Measurements from ENCODE around the gene RAB3GAP2.
"Not testable (repeated sequence)": the region's sequence is repeated elsewhere in the genome, so short reads cannot be mapped to it uniquely, and the experiment has no call there.

RAB3GAP2 gene

DNA sequence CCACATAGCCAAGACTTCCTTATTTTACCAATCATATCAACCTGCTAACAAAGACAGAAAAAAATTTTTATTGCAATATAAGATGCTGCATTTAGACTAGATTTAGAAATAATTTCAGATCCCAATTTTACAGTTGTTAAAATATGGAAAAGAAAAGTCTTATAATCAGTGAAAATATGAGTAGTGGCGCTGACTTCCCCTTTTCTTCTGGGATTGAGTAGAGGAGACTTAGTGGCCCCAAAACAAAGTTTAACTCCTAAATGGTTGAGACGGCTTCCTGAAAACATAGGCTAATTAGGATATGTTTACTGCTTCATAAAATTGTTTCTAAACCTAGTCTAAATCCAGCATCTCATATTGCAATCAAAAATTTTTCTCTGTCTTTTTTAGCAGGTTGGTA, 68.4 kb downstream of the RAB3GAP2 start:
- no peak for DNase-seq (ENCODE audit: low read depth in 2 of 2)

DNA sequence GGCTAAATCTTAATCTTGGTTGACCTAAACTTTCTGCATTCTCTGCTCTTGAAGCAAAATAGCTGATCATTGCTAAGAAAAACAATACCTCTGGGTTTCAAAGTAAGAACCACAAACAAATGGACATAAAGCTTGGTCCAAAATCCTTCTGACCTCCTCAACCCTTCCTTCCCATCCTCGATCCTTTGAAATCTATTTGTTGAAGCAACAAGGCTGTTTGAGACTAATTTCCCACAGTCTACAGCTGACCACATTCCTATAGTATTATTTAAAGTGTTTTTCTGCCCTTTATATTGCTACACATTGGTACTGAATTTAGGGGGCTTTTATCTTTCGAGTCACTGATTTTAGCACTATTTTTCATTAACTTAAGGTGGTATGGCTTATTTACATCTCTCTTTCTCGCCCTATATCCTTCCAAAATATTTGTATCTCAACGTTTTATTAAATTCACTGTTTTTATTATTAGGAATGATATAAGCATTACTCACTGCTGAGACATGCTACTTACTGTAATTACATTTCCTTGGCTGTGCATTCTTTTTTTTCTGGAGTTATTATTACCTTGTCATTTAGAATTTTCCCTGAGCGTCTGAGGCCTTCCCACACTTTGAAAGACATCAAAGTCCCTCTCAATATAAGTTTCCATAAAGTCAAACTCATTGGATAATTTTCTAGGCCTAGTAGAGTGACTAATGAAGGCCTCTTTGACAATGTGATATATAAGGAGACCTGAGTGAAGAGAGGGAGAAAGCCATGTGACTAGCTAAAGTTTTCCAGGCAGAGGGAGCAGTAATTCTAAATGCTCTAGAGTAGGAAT, 73.9 kb downstream of the RAB3GAP2 start:
- DNase-seq (ENCODE audit: low read depth in 2 of 2): no peak

DNA sequence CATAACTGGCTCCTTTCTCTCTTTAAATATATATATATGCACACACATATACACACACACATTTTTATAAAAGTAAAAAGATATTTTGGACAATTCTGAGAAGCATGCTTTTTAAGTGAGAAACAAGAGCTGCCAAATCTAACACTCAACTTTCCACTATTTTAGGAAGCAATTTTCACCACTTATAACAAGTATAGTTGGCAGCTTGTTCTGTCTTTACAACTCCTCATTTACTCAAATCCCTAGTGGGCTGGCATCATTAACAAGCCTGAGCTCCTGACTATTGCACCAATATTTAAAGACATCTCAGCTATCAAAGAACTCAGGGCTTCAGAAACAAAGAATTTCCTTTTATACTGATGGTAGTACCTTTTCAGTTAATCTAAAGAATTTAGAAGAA, 76.6 kb downstream of the RAB3GAP2 start:
- DNase-seq (ENCODE audit: low read depth in 2 of 2): no peak

DNA sequence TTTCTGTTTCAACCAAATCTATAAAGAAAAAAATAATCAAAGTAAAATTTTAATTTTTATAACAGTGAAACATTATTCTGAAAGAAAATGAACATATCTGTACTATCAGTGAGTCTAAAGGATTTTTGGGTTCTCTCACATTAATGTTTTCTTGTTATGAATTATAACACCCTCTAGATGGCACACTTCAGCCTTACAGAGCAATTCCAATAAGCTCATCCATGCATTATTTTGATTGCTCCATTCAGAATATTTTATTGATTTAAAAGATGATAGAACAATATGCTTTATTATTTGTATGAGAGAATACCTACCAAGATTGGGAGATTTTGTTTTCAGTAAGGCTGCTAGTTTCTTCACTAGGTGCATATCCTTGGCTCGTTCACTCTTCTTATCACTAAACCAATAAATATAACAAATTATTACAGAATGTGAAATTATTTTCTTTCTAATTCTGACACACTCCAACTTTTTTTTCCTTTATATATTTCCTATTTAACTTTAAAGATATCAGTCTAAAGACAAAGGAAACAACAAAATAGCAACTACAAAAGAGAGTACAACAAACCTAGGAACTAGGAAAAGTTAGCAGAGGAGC, 82.4 kb downstream of the RAB3GAP2 start:
- DNase-seq (ENCODE audit: low read depth in 2 of 2): no peak

DNA sequence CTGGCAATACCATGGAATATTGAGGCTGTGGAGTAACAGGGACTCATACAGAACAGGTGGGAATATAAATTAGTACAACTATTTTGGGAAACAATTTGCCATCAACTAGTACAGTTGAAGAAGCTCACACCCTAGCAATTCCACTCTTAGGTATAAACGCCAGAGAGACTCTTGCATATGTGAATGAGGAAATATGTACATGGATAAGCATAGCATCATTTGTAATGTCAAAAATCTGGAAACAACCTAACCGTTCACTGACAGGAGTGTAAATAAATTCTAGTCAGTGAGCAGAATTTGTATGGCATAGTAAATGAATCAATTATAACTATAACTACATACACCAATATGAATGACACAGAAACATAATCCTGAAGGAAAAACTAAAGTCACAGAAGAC, 83.7 kb downstream of the RAB3GAP2 start:
- DNase-seq (ENCODE audit: low read depth in 2 of 2): no peak

DNA sequence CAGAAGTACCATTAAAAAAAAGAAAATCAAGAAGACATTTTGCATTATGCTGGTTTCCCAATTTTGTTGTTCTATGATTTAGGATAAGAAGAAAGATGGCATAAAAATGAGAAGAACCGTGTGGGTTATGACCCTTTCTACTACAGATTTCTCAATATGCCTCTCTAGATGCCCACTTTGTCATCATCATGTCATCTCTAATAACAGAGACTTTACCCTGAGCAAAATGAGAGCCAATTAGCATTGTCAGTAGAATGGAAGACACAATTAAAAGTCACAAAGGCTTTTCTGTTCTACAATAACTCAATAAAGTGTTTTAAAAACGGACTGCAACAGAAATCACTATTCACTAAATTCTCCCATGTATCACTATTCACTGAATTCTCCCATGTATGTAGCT, 85.5 kb downstream of the RAB3GAP2 start:
- no peak for DNase-seq (ENCODE audit: low read depth in 2 of 2)

DNA sequence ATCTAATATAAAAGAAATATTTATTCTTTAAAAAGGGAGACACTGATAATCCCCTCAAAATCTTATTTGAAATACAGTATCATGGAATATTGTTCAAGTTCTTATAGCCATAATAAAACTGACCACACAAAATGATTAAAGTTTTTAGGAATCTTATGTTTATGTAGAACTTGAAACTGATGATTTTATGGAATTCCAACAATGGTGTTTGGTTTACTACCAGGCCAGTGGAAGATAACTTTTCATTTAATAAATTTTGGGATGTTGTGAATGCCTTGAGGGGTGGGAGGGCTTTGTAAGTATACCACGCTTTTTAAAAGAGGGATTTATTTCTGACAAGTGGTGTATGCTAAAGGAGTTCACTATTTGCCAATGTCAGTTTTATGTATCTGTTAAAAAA, 87.7 kb downstream of the RAB3GAP2 start:
- DNase-seq (ENCODE audit: low read depth in 2 of 2): no peak

DNA sequence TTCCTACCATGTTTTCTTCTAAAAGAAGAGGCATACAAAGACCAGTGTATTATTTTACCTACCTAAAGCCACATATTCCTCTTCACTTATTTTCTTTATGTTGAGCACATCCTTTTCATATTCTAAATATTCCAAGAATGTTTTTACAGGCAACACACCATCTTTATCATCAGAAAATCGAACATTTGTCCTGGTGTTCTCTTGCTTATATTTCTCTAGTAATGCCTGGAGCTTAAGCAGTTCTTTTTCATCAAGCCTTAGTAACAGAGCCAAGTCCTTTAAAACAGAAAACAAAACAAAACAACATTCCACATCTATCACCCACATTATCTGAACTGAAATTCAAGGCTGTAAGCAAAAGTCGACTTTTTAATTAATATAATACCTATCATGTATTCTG, 89.6 kb downstream of the RAB3GAP2 start:
- DNase-seq (ENCODE audit: low read depth in 2 of 2): no peak

DNA sequence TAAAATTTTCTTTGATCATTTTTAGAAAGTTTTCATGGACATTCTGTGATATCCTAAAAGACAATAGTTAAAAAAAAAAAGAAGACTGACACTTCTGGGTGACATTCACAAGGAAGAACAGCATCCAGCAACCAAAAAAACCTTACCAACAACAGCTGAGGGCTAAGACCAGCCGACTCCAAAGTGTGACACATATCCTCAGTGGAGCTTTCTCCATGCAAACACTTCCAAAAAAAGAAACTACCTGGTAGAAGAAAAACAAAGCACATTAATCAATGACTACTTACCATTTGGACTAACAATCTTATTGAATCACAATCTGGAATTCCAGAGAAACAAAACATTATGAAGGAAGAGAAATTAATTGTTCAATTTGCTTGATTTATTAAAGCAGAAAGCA, 90.1 kb downstream of the RAB3GAP2 start:
- no peak for DNase-seq (ENCODE audit: low read depth in 2 of 2)

DNA sequence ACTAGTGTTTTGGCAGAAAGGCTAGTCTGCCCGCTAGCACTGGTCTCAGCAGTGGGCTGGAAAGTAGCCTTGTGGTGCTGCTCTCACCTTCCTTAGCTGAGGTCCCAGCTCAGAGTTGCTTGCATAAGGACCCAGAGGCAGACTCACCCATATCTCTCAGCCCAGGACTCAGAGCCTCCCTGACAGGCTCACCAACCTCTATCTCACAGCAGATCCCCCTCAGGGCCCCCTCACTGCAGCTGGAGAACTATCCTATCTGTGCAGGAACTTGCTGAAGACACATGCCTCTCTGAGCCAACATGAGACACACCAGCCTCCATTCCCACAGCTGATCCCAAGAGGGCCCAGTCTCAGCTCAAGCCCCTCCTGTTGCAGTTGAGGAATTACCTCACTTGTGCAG, 95.7 kb downstream of the RAB3GAP2 start:
- no peak for DNase-seq (ENCODE audit: low read depth in 2 of 2)

DNA sequence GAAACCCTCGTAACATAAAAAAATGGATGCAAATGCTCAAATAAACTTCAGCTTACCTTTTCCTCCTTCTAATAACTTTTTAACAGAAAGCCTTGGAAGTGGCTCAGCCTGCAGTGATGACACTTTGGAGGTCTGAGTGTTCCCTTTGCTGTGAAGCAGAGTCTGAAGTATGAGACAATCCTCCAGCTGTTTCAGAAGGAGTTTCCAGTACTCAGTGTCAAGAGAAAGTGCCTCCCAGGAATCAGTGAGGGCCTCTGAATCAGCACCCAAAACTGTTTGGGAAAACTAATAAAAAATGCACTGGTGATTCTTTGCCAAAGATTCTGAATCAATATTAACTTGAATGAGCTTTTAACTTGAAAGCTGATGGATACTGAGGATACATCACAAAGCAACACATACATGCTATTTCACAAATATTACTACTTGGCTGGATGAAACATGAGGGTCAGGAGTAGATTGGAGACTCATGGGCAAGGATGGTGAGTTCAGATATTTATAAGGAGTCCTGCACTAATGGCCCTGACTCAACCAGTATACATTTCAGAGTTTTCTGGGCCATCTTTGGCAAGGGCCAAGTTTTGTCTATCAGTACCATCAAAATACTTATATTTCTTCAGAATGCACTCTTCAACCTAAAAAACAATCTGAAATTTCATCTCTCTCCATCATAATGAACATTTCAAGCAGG, 101.3 kb downstream of the RAB3GAP2 start:
- DNase-seq (ENCODE audit: low read depth in 2 of 2): no peak

DNA sequence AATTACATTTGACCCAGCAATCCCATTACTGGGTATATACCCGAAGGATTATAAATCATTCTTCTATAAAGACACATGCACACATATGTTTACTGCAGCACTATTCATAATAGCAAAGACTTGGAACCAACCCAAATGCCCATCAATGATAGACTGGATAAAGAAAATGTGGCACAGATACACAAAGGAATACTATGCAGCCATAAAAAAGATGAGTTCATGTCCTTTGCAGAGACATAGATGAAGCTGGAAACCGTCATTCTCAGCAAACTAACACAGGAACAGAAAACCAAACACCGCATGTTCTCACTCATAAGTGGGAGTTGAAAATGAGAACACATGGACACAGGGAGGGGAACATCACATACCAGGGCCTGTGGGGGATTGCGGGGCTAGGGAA, 102.4 kb downstream of the RAB3GAP2 start:
- DNase-seq (ENCODE audit: low read depth in 2 of 2): not testable (repeated sequence)

DNA sequence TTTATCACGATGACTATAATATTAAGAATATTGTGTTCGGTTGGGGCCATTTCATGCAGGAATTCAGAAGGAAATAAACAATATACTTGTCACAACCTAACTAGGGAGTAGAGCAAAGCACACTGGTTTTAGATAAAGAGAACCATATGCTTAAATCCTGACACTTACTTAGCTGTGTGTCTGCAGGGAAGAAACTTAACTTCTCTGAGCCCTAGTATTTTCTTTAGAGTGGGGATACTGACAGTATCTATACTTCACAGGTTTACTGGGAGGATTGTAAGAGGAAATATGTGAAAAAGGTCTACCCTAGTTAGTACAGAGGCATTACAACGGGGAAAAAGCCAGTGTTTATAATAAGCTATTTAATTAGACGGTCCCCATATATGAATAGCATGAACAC, 105.4 kb downstream of the RAB3GAP2 start:
- DNase-seq (ENCODE audit: low read depth in 2 of 2): no peak

DNA sequence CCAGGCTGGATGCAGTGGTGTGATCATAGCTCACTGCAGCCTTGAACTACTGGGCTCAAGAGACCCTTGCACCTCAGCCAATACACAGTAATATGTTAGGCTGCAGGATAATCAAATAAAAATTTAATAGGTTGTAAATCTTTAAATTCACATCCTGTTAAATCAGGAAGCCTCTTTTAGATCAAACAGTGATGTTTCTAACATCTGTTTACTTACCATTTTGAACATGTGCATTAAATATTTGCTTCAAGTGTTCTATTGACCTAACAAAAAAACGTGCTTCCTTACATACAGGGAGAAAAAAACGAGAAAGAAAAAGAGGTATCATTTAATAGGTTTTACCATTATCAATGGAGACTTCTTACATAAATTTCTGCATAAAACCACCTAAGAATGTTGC, 107.7 kb downstream of the RAB3GAP2 start:
- no peak for DNase-seq (ENCODE audit: low read depth in 2 of 2)

DNA sequence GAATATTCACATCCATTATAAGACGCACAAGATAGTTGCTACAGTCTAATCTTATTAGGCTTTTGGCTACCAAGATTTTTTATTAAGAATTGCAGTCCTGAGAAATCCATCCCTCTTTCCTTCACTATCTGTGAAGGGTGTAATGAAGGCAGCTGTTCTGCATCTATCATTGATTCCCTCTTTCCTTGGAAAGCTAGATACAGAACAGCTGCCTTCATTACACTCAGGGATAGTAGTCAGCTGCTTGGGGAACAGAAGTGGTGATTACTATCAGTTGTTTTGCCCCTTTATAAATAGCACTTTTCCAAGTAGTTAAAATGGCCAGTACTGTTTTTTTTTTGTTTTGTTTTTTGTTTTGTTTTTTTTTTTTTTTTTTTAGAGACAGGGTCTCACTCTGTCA, 108.1 kb downstream of the RAB3GAP2 start:
- DNase-seq (ENCODE audit: low read depth in 2 of 2): no peak

DNA sequence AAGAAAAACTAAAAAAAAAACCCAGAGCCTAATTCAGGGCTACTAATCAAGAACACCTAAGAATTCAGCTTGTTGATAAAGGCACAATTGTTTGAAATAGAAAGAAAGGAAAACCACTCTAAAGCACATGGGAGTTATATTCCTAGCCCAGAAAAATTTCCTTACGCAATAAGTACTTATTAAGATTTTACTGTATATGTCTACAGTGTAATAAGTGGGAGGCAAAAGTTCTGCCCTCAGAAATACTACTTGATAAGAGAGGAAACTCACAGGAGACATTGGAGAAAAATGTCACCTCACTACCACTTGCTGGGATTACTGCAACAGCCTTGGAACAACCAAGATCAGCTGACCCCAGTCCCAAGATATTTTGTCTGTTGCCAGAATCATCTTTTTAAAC, 112.2 kb downstream of the RAB3GAP2 start:
- no peak for DNase-seq (ENCODE audit: low read depth in 2 of 2)

DNA sequence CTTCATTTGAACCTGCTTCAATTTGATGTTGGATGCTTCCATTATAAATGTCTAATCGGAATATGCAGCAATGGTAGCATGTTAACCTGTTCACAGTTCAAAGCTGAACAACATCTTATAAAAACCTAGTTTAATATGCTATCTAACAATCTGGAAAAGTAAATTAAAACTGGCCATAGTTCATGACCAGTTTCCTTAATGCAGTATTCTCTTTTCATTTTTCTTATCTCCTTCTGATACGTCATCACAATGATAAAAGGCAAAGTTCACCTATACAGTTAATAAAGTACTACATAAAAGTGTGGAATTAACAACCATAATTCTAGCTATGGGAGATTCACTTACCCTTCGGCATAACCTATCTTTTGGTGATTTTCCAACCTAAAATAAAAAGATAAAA, 113.2 kb downstream of the RAB3GAP2 start:
- no peak for DNase-seq (ENCODE audit: low read depth in 2 of 2)

DNA sequence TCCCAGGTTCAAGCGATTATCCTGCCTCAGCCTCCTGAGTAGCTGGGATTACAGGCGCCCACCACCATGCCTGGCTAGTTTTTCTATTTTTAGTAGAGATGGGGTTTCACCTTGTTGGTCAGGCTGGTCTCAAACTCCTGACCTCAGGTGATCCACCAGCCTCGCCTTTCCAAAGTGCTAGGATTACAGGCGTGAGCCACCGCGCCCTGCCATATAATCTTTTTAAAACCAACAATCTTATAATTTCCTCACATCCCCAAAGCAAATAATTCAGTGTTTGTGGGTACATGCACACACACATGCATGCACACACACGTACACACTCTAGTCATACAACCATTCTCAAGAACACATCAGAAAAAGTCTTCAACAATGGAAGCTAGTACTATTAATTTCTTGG, 113.7 kb downstream of the RAB3GAP2 start:
- not testable (repeated sequence) for DNase-seq (ENCODE audit: low read depth in 2 of 2)

DNA sequence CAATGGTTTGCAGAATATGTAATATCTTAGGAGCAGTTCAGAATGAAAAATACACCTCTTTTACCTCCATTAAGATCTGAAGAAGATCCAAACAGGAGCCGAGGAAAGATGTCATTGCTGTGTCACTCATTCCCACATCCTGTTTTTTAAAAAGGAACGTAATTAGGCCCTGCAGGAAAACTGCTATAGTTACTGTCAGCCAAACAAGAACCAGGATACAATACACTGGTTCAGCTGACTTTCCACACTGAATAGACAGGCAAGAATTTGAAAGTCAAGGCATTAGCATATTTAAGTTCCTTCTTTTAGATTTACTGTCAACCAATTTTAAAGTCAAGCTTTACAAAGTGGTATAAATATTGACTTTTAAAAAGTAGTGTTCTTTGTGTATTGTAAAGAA, 114.5 kb downstream of the RAB3GAP2 start:
- no peak for DNase-seq (ENCODE audit: low read depth in 2 of 2)

DNA sequence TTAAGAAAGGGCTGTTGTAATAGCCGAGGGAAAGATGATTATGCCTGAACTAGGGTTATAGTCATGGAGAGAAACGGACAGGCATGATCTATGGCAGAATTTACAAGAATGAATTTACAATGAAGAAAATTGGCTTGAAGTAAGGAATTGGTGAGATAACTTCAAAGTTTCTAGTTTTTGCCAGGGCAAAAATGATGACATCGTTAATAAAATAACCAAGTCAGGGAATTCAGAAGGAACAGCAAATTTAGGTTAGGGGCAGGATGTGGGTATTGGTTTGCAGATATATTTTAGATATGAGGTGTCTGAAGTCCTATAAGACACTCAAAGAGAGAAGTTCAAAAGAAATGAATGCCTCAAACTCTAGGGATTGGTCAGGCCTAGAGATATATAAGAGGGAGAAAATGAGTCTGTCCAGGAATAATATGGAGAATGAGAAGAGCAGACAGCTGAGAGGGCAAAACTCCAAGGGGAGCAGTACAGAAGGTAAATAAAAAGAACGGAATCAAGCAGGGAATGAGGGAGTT, 115.6 kb downstream of the RAB3GAP2 start:
- DNase-seq (ENCODE audit: low read depth in 2 of 2): no peak

DNA sequence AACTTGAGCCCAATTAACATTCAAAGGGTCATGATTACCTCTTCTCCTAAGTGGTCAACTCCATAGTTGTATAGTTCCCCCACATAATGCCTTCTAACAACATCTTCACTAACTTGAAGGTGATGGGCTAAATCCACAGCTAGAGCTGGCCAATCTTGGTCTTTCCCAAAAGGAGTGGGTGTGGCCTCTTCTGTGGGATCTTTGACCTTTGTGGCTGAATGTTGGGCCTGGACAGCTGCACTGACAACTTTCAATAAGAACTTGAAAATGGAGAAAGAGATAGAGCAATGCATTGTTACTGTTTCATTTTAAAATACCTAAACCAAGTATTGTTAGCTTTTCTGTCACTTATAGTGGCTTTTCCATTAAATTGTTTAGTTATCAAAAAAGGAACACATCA, 119.1 kb downstream of the RAB3GAP2 start:
- DNase-seq (ENCODE audit: low read depth in 2 of 2): no peak

DNA sequence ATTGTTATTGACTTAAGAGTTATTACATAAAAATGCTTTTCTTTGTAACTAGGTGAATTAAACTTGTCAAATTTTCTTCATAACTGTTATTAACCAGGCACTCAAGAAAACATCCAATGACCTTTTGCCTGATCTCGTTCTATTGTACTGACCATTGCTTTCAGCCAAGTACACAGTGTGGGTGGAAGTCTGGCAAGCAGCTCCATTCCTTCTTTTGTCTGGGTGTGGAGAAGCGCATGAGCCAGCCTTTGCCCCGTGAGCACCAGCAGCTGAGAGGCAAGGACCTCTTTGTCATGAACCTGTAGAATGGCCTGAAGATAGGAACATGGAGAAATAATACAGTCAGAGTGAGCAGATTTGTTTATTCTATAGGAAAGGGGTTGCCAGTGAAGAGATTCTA, 120.8 kb downstream of the RAB3GAP2 start:
- no peak for DNase-seq (ENCODE audit: low read depth in 2 of 2)

DNA sequence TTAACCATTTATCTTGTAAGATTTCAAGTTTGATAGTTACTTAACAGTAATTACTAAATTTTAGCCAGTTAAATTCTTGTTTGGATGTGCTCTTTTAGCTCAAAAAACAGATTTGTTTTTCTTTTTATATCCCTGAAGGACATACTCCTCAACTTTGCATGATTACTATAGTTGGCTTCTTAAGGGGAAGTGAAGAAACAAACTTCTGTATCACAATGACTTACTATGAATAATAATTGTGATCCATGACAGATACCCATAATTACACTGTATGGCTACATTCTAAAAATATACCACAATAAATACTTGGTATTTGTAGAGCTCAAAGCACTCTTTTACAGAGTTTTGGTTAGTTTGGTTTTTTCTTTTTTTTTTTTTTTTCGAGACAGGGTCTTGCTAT, 122.5 kb downstream of the RAB3GAP2 start:
- no peak for DNase-seq (ENCODE audit: low read depth in 2 of 2)
